B cell (primary cell): ENCODE data around the gene C17orf113. TPM values are rescaled to one million over a fixed set of nuclear protein-coding genes. Genes with fewer than 3 reads are reported as not detected.

Experiments
- ATAC-seq: fragments of 200-7000 bp; cut with Tn5 transposase; one replicate; pipeline ENCODE4 v1.10.0; 2021; ENCODE audit warnings: low read depth, mild to moderate bottlenecking, moderate number of reproducible peaks, moderate library complexity
- CTCF ChIA-PET: fragments of 350-600 bp; sonication (Branson Sonifier 250); formaldehyde crosslinking; loops from one replicate; lab custom pipeline; 2021; ENCODE audit warnings: antibody characterized with exemption, inconsistent platforms; lab: Charles Lee
- POLR2A ChIA-PET: fragments of 350-600 bp; sonication (Branson Sonifier 250); formaldehyde crosslinking; loops from one replicate; lab custom pipeline; 2021; ENCODE audit warnings: antibody characterized with exemption; lab: Charles Lee
- DNase-seq: peaks from one replicate; pipeline ENCODE4 v3.0.0; 2013
- H2AFZ ChIP-seq: 2 replicates; pipeline ENCODE4 v1.6.1; 2012; ENCODE audit warnings: mild to moderate bottlenecking, low read depth, low read length; ENCODE audit not compliant: insufficient read depth, poor library complexity, severe bottlenecking
- H3K27ac ChIP-seq, 2 donors: 1 replicate in 1 of 2; 2 replicates in 1 of 2; pipeline ENCODE4 v1.5.1; 2012 to 2013; ENCODE audit warnings: low read length in 2 of 2, mild to moderate bottlenecking in 2 of 2, moderate library complexity in 1 of 2
- H3K27me3 ChIP-seq, 4 experiments: fragments of 200-600 bp in 1 of 4; sonication (generic) in 1 of 4; replicated peaks in 1 of 4; 1 replicate in 2 of 4; 2 replicates in 2 of 4; pipeline versions ENCODE4 v1.6.1 to v1.7.0; 2013 to 2016; ENCODE audit warnings: low read length in 3 of 4, mild to moderate bottlenecking in 2 of 4, mixed read lengths in 1 of 4, moderate library complexity in 1 of 4; ENCODE audit not compliant: insufficient read depth in 4 of 4, control insufficient read depth in 3 of 4; ENCODE audit errors: control extremely low read depth in 1 of 4
- H3K36me3 ChIP-seq, 2 experiments: replicated peaks in 1 of 2; 1 replicate in 1 of 2; 2 replicates in 1 of 2; pipeline versions ENCODE4 v1.6.1 to v1.7.1; 2013; ENCODE audit warnings: low read length in 1 of 2; ENCODE audit not compliant: insufficient read depth in 2 of 2, control insufficient read depth in 1 of 2; ENCODE audit errors: control extremely low read depth in 1 of 2, extremely low read depth in 1 of 2
- H3K4me1 ChIP-seq, 2 donors: fragments of 200-600 bp in 1 of 2; sonication (generic) in 1 of 2; 1 replicate in 1 of 2; 2 replicates in 1 of 2; pipeline versions ENCODE4 v1.5.1 to v1.6.1; 2013 to 2017; ENCODE audit warnings: low read length in 2 of 2; ENCODE audit not compliant: control insufficient read depth in 2 of 2, insufficient read depth in 2 of 2
- H3K4me2 ChIP-seq: replicated peaks from 2 replicates; pipeline ENCODE3; 2012; ENCODE audit warnings: mild to moderate bottlenecking, low read depth, low read length; ENCODE audit not compliant: poor library complexity, severe bottlenecking
- H3K4me3 ChIP-seq, 5 experiments: fragments of 200-600 bp in 1 of 5; sonication (generic) in 1 of 5; 1 replicate in 3 of 5; 2 replicates in 2 of 5; pipeline versions ENCODE4 v1.5.1 to v1.7.0; 2011 to 2016; ENCODE audit warnings: low read length in 4 of 5, mild to moderate bottlenecking in 4 of 5, low read depth in 2 of 5, control low read depth in 1 of 5, moderate library complexity in 1 of 5; ENCODE audit not compliant: insufficient read depth in 1 of 5; ENCODE audit errors: control extremely low read depth in 1 of 5, extremely low read depth in 1 of 5
- H3K79me2 ChIP-seq: fragments of 200-600 bp; sonication (generic); one replicate; pipeline ENCODE4 v1.6.0; 2016; ENCODE audit warnings: low read length; ENCODE audit not compliant: control insufficient read depth, insufficient read depth
- H3K9ac ChIP-seq: fragments of 200-600 bp; sonication (generic); 2 replicates; pipeline ENCODE4 v1.6.1; 2017; ENCODE audit warnings: mild to moderate bottlenecking, low read length, moderate library complexity
- H3K9me3 ChIP-seq, 3 donors: one replicate each; pipeline versions ENCODE4 v1.6.1 to v1.7.1; 2013; ENCODE audit warnings: low read length in 2 of 3; ENCODE audit not compliant: control insufficient read depth in 2 of 3, insufficient read depth in 1 of 3; ENCODE audit errors: control extremely low read depth in 1 of 3
- H4K20me1 ChIP-seq: 2 replicates; pipeline ENCODE4 v1.6.0; 2012; ENCODE audit warnings: mild to moderate bottlenecking, low read length; ENCODE audit not compliant: insufficient read depth, control insufficient read depth, poor library complexity, severe bottlenecking
- H3K27ac Mint-ChIP-seq: one replicate; pipeline ENCODE4 v1.8.0; 2021; ENCODE audit warnings: mixed read lengths
- H3K27me3 Mint-ChIP-seq: one replicate; pipeline ENCODE4 v1.8.0; 2021; ENCODE audit warnings: mixed read lengths
- H3K4me1 Mint-ChIP-seq: one replicate; pipeline ENCODE4 v1.8.0; 2021; ENCODE audit warnings: mixed read lengths
- H3K4me3 Mint-ChIP-seq: one replicate; pipeline ENCODE4 v1.8.0; 2021; ENCODE audit warnings: mixed read lengths
- H3K9me3 Mint-ChIP-seq: one replicate; pipeline ENCODE4 v1.8.0; 2022; ENCODE audit warnings: mixed read lengths; ENCODE audit not compliant: insufficient read depth
- CTCF ChIP-seq: fragments of 200-600 bp; IDR thresholded peaks from one replicate; pipeline ENCODE4 v1.8.0; 2022; ENCODE audit warnings: antibody characterized with exemption, mild to moderate bottlenecking
- EZH2 ChIP-seq: IDR thresholded peaks from 2 replicates; pipeline ENCODE4 v1.6.1; 2012; ENCODE audit warnings: borderline replicate concordance, low read depth, mild to moderate bottlenecking, moderate library complexity, low read length; ENCODE audit not compliant: insufficient read depth, poor library complexity, severe bottlenecking
- WGBS: methylation state at CpG from one replicate; pipeline ENCODE4 v1.1.5; 2013; ENCODE audit warnings: missing lambda C conversion rate; ENCODE audit not compliant: insufficient coverage; 5-methylcytosine and 5-hydroxymethylcytosine counted together
- intact Hi-C: fragments of 100-400 bp; cut with micrococcal nuclease; formaldehyde crosslinking; loops from one replicate; pipeline ENCODE4 v1.10.0; 2022
- polyA plus RNA-seq: library from polyadenylated mRNA; depleted of rRNA; stranded (reverse); fragments of >200 nt; gene quantifications from 2 replicates; pipeline ENCODE4 v1.2.3, GENCODE V29; 2012
- total RNA-seq, 2 donors: library from RNA; stranded (reverse); fragments of 120-200 nt in 1 of 2; gene quantifications; 1 replicate in 1 of 2; 2 replicates in 1 of 2; pipeline versions ENCODE4 v1.2.3 to v1.2.4, GENCODE V29; 2013 to 2022

Gene C17orf113
- total and polyA plus RNA-seq, 2 donors (not counting 1 experiment from before 2014, with no cell fraction given), result 1.2 to 2.1 TPM

DNA sequence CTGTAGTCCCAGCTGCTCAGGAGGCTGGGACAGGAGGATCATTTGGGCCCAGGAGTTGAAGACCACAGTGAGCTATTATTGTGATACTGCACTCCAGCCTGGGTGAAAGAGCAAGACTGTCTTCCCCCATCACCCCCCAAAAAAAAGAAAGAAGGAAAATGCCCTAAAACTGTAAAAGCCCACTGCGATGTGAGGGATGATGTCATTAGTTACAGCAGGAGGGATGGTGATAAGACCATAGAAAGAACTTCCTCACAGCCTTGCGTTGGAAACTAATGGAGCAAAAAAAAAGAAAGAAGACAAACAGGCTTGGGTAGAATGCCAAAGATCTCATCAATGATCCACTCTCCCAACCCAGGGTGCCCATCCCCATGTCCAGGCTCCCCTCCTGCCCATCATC lies 29.1 kb upstream of the C17orf113 start:
- ATAC-seq (no peak), DNase-seq (no peak)
- Histone ChIP-seq H3K27me3 (peaks cover 0 to 3% (median 0%) of the 10 kb centered on the region in 4 experiments), H3K79me2 (no peaks in the 10 kb centered on the region), H4K20me1 (no peaks in the 10 kb centered on the region), H3K9me3 (no peaks in the 10 kb centered on the region), H3K4me3 (no peak overlapping the region), H3K36me3 (no peaks in the 10 kb centered on the region), H3K4me2 (no peak overlapping the region), H2AFZ (no peak overlapping the region), H3K27ac (no peak overlapping the region), H3K4me1 (no peaks in the 10 kb centered on the region), H3K9ac (no peak overlapping the region)
- no peak overlapping the region for H3K4me3 Mint-ChIP-seq
- H3K9me3 Mint-ChIP-seq, result no peaks in the 10 kb centered on the region
- ChIA-PET CTCF (interaction anchor here (0.6 to 1.2 kb wide), 2 partner anchors 11 to 36 kb away, joined by 3 read pairs; no protein-coding TSS in a partner anchor), POLR2A (interaction anchor here (0.7 kb wide), 1 partner anchor 106 kb away, joined by 5 read pairs; no protein-coding TSS in a partner anchor)
- intact Hi-C loops, result no loop called here
- H3K4me1 Mint-ChIP-seq, result no peaks in the 10 kb centered on the region
- no peak for TF ChIP-seq CTCF
- no peak for TF ChIP-seq EZH2
- H3K27ac Mint-ChIP-seq, result no peak overlapping the region
- no CpG with 5 or more reads among the region's 2 CpGs for WGBS
- H3K27me3 Mint-ChIP-seq, result no peaks in the 10 kb centered on the region

GRCh38 chr17:42078396-42079043 lies 28.1 kb upstream of the C17orf113 start:
- no peaks in the 10 kb centered on the region for H3K9me3 ChIP-seq
- DNase-seq (no peak), ATAC-seq (no peak)
- H3K27ac Mint-ChIP-seq, result no peak overlapping the region
- H3K79me2 ChIP-seq, result no peaks in the 10 kb centered on the region
- H3K27ac ChIP-seq, result no peak overlapping the region
- POLR2A ChIA-PET, result interaction anchor here (0.7 kb wide), 1 partner anchor 1880 kb away, joined by 5 read pairs; no protein-coding TSS in a partner anchor
- 48% methylated on average over 4 of the region's 8 CpGs for WGBS
- peaks cover 0 to 8% (median 0%) of the 10 kb centered on the region in 4 experiments for H3K27me3 ChIP-seq
- no peaks in the 10 kb centered on the region for H3K36me3 ChIP-seq
- H2AFZ ChIP-seq, result no peak overlapping the region
- H3K4me1 ChIP-seq, result no peaks in the 10 kb centered on the region
- CTCF ChIA-PET, result no interaction called here
- no peak overlapping the region for H3K4me3 ChIP-seq
- no peak overlapping the region for H3K4me3 Mint-ChIP-seq
- no peak overlapping the region for H3K4me2 ChIP-seq
- H3K9me3 Mint-ChIP-seq, result no peaks in the 10 kb centered on the region
- no peaks in the 10 kb centered on the region for H4K20me1 ChIP-seq
- H3K9ac ChIP-seq, result no peak overlapping the region
- TF ChIP-seq CTCF, result no peak
- no peak for TF ChIP-seq EZH2
- intact Hi-C loops, result no loop called here
- H3K27me3 Mint-ChIP-seq, result peaks cover 6% of the 10 kb centered on the region
- no peaks in the 10 kb centered on the region for H3K4me1 Mint-ChIP-seq
